Upper lobe of left lung (tissue), 4 donors: Measurements from ENCODE around the gene IL23R.

Experiments
- EP300 ChIP-seq, 4 donors: sonication (generic); formaldehyde crosslinking; IDR thresholded peaks; one replicate each; pipeline ENCODE4 v1.5.1; 2017; ENCODE audit warnings: antibody characterized with exemption in 4 of 4, control low read depth in 2 of 4
- POLR2AphosphoS5 ChIP-seq, 2 donors: sonication (generic); formaldehyde crosslinking; IDR thresholded peaks; one replicate each; pipeline ENCODE4 v1.5.1; 2017; ENCODE audit warnings: antibody characterized with exemption in 2 of 2
- TF ChIP-seq, protein P1 (sequence below), 6 experiments: fragments of 450-650 bp in 4 of 6; fragments of 200-600 bp in 2 of 6; sonication (generic) in 2 of 6; IDR thresholded peaks; one replicate each; pipeline ENCODE4 v1.5.1; 2016 to 2019; ENCODE audit warnings: antibody characterized with exemption in 6 of 6

GRCh38 chr1:67216401-67216800, 50.1 kb downstream of the IL23R start:
- TF ChIP-seq, protein P1, sequence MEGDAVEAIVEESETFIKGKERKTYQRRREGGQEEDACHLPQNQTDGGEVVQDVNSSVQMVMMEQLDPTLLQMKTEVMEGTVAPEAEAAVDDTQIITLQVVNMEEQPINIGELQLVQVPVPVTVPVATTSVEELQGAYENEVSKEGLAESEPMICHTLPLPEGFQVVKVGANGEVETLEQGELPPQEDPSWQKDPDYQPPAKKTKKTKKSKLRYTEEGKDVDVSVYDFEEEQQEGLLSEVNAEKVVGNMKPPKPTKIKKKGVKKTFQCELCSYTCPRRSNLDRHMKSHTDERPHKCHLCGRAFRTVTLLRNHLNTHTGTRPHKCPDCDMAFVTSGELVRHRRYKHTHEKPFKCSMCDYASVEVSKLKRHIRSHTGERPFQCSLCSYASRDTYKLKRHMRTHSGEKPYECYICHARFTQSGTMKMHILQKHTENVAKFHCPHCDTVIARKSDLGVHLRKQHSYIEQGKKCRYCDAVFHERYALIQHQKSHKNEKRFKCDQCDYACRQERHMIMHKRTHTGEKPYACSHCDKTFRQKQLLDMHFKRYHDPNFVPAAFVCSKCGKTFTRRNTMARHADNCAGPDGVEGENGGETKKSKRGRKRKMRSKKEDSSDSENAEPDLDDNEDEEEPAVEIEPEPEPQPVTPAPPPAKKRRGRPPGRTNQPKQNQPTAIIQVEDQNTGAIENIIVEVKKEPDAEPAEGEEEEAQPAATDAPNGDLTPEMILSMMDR (IDR thresholded peaks at IDR 0.05) = no peak
- TF ChIP-seq POLR2AphosphoS5 (IDR thresholded peaks at IDR 0.05) (no peak), EP300 (IDR thresholded peaks at IDR 0.05) (no peak)
